GM19372 (cell line): ENCODE results near the gene KIR2DL4.
"Not testable (repeated sequence)": the region's sequence is repeated elsewhere in the genome, so short reads cannot be mapped to it uniquely, and the experiment has no call there.

ENCODE experiments used
- ATAC-seq: cut with Tn5 transposase; IDR thresholded peaks from one replicate; pipeline ENCODE4 v1.9.1; 2021; ENCODE audit warnings: mild to moderate bottlenecking, low read depth, moderate library complexity; ENCODE audit not compliant: unreplicated experiment

KIR2DL4 gene

DNA sequence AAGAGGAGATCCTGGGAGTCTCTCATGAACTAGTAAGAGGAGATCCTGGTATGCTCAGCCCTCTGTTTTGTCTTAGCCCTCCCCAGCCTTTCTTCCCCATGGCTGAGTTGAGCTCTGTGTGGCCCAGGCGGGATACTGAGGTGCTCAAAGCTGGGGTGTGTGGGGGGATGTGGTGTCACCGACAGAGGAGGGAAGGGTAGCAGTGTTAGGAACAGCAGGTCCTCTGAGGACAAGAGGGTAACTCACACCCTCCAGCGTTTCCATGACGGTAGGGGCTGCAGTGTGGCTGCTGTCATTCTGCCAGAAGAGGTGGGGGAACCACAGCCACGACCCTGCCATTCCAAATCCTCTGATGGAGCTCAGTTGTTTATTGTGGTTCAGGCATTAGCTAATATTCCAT, 691 bp downstream of the KIR2DL4 start:
- no peak for ATAC-seq

DNA sequence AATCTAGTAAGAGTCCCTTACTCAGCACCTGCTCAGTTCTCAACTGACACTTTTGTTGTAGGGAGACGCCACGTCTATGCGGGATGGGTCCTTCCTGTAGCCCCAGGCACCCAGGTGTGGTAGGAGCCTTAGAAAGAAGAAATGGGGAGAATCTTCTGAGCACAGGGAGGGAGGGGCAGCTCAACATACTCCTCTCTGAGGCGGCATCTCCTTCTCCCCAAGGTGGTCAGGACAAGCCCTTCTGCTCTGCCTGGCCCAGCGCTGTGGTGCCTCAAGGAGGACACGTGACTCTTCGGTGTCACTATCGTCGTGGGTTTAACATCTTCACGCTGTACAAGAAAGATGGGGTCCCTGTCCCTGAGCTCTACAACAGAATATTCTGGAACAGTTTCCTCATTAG, 1.2 kb downstream of the KIR2DL4 start:
- no peak for ATAC-seq

GRCh38 chr19:54805665-54806515, 2.5 kb downstream of the KIR2DL4 start:
- no peak for ATAC-seq

- ATAC-seq = no peak
These were observed 3.1 kb downstream of the KIR2DL4 start for GRCh38 chr19:54806516-54806838.

DNA sequence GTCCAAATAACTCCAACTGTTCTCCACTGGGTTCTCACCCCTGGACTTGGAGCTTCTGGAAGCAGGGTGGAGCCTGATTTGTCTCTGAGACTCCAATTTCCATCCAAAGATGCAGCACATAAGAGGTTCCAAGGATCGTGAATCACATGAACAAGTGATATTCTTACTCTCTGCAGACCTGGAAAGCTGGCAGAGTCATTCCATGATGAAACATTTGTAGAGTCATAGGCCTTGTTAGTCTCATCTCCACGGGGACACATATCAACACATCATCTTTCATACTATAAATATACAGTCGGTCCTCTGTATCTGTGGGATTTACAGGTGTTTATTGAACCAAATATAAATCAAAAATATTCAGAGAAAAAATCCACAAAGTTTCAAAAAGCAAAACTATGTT, 11.2 kb downstream of the KIR2DL4 start:
- not testable (repeated sequence) for ATAC-seq

DNA sequence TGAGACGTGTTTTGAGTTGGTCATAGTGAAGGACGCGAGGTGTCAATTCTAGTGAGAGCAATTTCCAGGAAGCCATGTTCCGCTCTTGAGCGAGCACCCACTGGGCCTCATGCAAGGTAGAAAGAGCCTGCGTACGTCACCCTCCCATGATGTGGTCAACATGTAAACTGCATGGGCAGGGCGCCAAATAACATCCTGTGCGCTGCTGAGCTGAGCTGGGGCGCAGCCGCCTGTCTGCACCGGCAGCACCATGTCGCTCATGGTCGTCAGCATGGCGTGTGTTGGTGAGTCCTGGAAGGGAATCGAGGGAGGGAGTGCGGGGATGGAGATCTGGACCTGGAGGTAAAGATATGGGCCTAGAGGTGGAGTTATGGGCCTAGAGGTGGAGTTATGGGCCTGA, 12.8 kb downstream of the KIR2DL4 start, which contains the start of gene KIR3DL1:
Gene KIR3DL1 (plus strand): TSS at position 218 of the 400 bp plus-strand sequence.
- not testable (repeated sequence) for ATAC-seq

- no peak for ATAC-seq
These were observed 14.5 kb downstream of the KIR2DL4 start for GRCh38 chr19:54817670-54818536.

- ATAC-seq = not testable (repeated sequence)
These were observed 21.0 kb downstream of the KIR2DL4 start for GRCh38 chr19:54824416-54824815.

DNA sequence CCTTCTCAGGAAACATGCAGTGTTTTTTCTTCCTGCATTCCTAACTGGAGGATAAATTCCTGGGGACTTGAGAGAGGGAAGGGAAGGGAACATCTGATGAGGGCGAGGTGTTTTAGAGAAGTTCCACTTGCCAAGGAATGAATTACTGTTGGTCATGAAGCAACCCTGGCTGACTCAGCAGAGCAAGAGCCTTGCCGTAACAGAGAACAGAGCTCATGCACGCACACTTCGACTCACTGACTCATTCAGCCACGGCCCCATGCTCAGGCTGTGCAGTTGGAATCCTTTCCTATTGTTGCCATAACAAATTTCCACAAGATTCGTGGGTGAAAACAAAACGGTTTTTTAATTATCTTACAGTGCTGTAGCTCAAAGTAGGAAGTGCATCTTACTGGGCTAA, 21.9 kb downstream of the KIR2DL4 start:
- not testable (repeated sequence) for ATAC-seq

DNA sequence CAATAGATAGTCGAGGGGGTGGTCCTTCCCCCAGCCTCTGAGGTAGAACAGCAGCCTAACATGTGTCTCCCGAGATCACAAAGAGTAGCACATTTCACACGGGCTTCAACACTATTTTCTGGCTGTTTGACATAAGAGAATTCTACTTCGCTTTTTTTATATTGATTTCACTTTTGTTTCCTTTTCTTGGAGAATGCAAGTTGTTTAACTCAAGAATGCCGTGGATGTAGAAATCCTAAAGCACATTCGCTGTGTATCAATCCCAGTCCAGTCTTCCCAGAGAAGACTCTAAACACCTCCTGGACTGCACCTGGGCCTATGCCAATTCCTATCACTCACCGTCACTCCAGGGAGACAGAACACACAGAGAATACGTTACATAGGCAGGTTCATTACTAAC, 24.7 kb downstream of the KIR2DL4 start:
- ATAC-seq = not testable (repeated sequence)

- ATAC-seq = not testable (repeated sequence)
These were observed 29.1 kb downstream of the KIR2DL4 start, which contains the start of gene KIR2DS4 for GRCh38 chr19:54832496-54832895. KIR2DS4 (plus strand) TSS chr19:54832676.

GRCh38 chr19:54835126-54835525, 31.7 kb downstream of the KIR2DL4 start:
- not testable (repeated sequence) for ATAC-seq

- ATAC-seq = not testable (repeated sequence)
These were observed 34.1 kb downstream of the KIR2DL4 start for GRCh38 chr19:54837522-54837921.

- ATAC-seq = not testable (repeated sequence)
These were observed 39.8 kb downstream of the KIR2DL4 start for GRCh38 chr19:54843171-54843570.

- ATAC-seq = not testable (repeated sequence)
These were observed 46.7 kb downstream of the KIR2DL4 start, which contains the start of gene KIR3DL2 for GRCh38 chr19:54850061-54850640. KIR3DL2 (plus strand) TSS chr19:54850443; CDS start chr19:54850476, 33 bp downstream.

DNA sequence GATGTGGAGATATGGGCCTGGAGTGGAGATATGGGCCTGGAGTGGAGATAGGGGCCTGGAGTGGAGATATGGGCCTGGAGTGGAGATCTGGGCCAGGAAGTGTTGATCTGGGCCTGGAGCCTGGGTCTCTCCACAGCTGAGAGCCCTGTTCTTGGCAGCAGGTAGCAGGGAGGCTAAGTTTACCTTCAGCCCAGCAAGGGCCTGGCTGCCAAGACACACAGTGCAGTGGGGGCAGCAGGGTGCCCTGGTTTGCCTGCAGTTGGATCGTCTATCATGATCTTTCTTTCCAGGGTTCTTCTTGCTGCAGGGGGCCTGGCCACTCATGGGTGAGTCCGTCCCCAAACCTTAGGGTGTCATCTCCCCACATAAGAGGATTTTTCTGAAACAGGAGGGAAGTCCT, 47.5 kb downstream of the KIR2DL4 start:
- no peak for ATAC-seq

DNA sequence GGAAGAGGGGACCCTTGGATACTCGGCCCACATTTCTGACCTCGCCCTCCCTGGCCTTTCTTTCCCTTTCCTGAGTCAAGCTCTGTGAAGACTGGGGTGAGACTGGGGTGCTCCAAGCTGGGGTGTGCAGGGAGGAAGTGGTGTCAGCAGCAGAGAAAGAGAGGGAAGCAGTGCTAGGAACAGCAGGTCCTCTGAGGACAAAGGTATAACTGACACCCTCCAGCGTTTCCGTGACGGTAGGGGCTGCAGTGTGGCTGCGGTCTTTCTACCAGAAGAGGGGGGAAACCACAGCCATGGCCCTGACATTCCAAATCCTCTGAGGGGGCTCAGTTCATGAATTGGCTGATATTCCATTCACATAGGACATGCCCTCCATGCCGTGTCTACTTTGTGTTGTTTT, 47.9 kb downstream of the KIR2DL4 start:
- ATAC-seq = no peak

DNA sequence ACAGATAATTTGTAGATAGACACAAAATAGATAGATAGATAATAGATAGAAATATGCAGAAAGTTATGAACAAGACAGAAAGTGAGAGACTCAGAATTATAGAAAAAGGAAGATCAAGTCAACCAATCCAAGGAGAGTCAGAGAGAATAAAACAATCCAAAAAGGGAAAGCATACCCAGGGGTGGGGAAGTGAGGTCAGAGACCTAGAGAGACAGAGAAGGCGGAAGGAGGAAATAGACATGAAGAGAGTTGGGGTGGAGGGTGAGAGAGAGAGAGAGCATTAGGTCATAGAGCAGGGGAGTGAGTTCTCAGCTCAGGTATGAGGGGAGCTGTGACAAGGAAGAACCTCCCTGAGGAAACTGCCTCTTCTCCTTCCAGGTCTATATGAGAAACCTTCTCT, 51.8 kb downstream of the KIR2DL4 start:
- not testable (repeated sequence) for ATAC-seq

- ATAC-seq = not testable (repeated sequence)
These were observed 55.1 kb downstream of the KIR2DL4 start for GRCh38 chr19:54858476-54858875.

DNA sequence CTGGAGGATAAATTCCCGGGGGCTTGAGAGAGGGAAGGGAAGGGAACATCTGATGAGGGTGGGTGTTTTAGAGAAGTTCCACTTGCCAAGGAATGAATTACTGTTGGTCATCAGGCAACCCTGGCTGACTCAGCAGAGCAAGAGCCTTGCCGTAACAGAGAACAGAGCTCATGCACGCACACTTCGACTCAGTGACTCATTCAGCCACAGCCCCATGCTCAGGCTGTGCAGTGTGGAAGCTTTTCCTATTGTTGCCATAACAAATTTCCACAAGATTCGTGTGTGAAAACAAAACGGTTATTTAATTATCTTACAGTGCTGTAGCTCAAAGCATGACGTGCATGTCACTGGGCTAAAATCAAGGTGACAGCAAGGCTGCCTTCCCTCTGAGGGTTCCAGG, 56.0 kb downstream of the KIR2DL4 start:
- ATAC-seq = not testable (repeated sequence)

- not testable (repeated sequence) for ATAC-seq
These were observed 60.0 kb downstream of the KIR2DL4 start for GRCh38 chr19:54863459-54863858.
